GM19452 (cell line): Measurements from ENCODE around the gene ILK.
A peak's percentile ranks its signal among the peaks of the same experiment; 100 is the strongest.

Experiments
- ATAC-seq: cut with Tn5 transposase; IDR thresholded peaks from one replicate; pipeline ENCODE4 v1.9.1; 2021; ENCODE audit not compliant: unreplicated experiment

The ILK gene

DNA sequence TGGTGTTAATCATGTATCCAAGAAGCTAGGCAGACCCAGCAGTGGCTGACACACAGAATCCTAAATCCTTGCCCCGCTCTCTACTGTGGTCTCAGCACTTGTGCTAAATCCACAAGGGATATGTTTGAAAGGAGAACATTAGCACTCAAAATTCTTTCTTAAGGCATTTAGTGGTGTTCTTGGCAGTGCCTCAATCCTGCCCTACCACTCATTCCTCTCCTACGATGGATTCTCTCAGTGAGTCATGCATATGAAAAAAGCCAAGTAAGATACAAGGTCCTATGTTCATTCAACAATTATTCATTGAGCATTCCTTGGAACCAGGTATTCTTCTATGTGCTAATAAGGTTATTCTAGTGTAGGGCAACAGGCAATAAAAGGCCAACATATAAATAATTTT lies 31.4 kb upstream of the ILK start:
- ATAC-seq, result no peak

DNA sequence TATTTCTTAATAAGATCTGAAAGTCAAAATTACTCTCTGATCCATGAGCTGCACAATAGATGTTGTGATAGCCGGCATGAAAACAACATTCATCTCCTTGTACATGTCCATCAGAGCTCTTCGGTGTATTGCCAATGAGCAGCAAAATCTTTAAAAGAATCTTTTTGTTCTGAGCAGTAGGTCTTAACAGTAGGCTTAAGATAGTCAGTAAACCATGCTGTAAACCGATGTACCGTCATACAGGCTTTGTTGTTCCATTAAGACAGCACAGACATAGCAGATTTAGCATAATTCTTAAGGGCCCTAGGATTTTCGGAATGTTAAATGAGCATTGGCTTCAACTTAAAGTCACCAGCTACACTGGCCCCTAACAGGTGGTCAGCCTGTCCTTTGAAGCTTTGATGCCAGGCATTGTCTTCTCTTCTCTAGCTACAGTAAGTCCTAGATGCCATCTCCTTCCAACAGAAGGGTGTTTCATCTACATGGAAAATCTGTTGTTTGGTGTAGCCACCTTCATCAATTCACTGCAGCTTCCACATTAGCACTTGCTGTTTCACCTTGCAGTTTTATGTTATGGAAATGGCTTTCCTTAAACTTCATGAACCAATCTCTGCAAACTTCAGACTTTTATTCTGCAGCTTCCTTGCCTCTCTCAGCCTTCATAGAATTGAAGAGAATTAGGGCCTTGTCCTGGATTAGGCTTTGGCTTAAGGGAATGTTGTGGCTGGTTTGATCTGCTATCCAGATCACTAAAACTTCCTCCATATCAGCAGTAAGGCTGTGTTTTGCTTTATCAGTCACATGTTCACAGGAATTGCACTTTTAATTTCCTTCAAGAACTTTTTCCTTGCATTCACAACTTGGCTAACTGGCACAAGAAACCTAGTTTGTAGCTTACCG lies 28.5 kb upstream of the ILK start:
- no peak for ATAC-seq

DNA sequence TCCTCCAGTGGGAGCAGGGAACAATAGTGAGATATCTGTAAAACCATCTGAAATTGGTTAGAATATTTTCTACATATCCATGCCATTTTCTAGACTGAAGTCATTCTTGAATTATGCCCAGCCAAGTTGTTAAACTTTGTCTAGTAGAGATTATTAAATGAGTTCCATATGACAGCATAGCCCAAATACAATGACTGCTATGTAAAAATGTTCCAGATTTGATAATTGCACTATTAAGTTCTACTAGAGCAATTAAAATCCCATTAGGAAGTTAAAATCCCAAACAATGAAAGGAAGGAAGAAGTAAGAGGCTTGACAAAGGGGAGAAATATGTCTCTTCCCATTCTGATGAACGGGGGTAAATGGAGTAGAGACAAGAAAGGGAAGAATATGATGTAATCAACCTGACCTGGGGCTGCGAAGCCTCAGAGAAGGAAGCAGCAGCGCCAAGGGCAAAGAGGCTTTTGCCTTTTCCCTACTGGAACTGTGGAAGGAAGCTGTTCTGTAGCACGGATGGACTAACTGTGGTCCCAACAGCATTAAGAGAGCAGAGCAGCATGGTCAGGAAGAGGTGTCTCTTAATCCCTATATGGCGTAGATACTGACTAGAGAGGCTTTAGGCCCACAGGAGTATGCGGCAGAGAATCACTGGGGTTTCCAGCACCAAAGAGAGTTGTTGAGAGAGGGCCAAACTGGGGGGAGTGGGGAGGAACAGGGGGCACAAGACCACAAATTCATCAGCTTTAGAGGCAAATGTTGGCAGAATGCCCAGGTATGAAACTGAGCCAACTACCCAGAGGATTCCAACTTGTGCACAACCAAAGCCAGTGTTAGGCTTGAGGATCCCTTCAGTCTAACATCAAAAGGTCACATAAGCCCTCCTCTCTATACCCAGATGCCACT lies 26.9 kb upstream of the ILK start:
- no peak for ATAC-seq

DNA sequence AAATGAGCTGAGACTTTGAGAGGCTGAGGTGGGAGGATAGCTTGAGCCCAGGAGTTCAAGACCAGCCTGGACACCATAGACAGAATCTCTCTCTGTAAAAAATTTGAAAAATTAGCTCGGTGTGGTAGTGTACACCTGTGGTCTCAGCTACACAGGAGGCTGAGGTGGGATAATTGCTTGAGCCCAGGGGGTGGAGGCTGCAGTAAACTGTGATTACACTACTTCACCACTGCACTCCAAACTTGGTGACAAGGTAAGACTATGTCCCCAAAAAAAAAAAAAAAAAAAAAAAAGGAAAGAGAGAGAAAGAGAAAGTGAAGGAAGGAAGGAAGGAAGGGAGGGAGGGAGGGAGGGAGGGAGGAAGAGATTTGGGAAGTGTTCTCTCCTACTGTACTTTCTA lies 25.4 kb upstream of the ILK start:
- ATAC-seq, result no peak

DNA sequence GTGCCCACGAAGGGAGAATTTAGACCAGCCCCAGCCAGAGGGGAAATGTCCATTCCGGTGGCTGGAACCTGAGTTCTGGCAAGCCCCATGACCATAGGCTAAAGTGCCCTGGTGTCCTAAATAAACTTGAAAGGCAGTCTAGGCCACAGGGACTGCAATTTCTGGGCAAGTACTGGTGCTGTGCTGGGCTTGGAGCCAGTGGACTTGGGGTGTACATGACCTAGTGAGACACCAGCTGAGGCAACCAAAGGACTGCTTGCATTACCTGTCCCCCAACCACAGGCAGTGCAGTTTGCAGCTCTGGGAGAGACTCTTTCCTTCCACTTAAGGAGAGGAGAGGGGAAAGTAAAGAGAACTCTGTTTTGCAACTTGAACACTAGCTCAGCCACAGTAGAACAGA lies 23.9 kb upstream of the ILK start:
- no peak for ATAC-seq

DNA sequence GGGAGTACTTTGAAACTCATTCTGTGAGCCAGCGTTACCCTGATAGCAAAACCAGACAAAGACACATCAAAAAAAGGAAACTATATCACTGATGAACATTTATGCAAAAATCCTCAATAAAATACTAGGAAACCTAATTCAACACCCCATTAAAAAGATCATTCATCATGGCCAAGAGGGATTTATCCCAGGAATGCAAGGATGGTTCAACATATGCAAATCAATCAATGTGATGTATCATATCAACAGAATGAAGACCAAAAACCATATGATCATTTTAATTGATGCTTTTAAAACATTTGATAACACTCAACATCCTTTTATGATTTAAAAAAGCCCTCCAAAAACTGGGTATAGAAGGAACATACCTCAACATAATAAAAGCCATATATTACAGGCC lies 20.0 kb upstream of the ILK start:
- ATAC-seq, result no peak

DNA sequence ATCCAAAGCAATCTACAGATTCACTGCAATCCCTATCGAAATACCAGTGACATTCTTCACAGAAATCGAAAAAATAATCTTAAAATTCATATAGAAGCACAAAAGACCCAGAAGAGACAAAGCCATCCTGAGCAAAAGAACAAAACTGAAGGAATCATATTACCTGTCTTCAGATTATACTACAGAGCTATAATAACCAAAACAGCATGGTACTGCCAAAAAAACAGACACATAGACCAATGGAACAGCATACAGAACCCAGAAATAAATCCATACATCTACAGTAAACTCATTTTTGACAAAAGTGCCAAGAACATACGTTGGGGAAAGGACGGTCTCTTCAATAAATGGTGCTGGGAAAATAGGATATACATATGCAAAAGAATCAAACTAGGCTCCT lies 19.0 kb upstream of the ILK start:
- ATAC-seq, result no peak

DNA sequence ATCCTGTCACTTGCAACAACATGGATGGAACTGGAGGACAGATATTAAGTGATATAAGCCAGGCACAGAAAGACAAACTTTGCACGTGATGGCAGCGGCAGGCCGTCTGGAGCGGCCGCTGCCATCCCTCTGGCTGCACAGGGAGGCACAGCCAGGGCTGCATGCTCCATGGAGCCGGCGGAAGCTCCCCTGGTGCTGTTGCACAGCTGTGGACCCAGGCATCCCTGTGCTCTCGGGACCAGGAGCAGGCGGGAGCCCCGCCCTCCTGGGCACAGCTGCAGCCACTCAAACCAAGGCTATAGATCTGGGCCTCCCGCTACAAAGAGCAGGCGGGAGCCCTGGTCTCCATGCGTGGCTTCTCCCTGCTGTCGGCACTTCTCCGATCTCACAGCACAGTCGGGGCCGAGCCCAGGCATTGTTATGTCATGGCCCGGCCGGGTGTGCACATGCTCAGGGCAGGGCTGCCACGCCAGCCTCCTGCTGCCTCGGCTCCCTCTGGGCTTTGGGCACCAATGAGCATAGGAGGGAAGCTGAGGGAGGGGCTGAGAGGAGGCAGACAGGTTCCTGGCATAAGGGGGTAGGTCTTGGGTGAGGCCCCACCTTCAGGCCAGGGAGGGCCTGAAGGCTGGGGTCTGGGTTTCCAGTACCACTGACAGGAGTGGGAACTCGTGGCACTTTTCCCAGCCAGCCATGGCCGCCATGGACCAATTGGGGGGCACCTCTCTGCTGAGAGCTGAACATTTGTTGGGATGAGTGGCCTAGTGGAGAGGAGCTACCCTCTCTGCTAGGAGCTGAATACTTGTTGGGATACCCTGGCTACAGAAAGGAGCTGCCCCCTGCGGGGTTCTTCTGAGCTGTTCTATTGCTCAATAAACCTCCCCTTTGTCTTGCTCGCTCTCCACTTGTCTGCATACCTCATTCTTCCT lies 16.9 kb upstream of the ILK start:
- ATAC-seq, result no peak

DNA sequence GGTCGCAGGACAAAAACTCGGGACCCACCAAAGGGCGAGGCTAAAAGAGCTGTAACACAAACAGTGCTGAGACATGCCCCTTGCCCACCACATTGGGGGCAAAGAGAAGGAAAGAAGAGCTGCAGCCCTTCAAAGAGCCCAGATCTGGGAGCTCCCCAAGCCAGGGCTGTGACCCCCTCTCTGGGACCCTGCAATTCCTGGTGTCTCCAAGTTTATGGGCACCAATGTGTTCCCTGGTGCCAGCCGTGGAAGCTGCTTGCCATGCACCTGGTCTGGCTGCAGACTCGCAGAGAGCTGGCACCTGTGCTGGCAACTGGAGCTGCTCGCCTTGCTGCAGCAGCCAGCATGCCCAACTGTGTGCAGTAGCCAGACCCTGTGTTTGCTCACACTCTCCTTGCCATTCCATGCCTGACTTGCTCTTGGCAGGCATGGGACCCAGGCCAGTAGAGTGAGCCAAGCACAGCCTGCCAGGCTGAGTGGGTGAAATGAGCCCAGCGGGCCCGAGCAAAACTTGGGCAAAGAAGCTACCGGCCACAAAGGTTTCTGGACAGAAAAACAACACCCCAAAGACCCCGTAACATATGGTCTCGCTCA lies 16.1 kb upstream of the ILK start:
- no peak for ATAC-seq

DNA sequence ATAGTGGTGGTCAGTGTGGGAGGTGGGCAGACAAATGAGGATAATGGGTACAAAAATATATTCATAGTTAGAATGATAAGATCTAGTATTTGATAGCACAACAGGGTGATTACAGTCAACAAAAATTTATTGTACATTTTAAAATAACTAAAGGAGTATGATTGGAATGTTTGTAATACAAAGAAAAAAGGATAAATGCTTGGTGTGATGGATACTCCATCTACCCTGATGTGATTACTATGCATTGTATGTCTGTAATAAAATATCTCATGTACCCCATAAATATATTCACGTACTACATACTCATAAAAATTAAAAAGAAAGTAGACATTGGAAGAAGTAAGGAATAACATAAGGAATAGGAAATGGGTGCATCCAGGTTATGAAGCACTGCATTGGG lies 15.6 kb upstream of the ILK start:
- no peak for ATAC-seq

DNA sequence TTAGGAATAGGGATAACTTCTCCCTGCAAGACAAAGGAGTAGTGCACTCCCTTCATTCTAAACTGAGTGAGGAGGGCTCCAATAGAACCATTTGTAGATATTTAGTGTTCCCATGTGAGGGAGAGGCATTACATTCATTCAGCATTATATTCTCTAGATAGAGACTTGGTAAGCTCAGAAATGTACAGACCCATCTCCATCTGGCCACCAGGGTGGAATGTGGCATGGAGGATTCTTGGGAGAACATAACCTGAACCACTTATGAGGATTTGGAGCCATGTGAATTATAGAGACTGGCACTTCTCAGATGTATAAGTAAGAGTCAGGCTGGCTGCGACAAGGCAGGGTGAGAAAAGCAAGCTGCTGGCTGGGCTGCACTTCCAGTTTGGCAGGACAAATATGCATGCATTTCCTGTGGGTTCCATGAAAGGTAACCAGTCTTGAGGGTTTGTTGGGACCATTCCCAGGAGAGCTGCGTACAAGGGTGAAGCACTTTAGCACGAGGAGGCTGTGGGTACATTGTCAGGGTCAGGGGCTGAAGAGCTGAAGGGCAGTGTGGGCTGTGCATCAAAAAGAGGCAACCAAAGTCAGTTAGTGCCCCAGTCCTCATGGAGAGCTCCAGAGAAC lies 9.3 kb upstream of the ILK start:
- no peak for ATAC-seq

DNA sequence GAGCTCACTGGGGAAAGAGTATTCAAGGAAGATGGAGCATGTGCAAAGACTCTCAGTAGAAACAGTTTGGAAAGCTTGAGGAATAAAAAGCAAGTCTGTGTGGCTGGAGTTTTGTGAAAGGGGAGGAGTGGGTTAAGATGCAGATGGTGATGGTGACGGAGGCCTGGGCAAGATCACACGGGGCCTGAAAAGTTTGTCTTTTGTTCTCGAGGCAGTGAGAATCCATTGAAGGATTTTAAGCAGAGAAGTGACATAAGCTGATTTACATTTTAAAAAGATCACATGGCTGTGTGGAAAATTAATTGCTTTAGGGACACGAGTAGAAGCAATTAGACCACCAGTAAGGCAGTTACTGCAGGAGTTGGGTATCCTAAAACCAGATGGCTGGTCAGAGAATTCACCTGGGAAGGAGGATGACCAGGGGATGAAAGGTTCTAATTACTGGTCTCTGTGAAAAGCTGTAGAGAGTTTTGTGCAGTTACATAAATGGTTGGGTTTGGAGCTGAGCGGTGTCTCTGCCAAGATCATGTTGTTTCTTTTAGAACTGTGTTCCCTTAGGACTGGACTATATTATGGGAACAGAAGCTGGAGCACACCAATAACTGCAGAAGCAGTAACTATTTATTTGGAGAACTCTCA lies 7.2 kb upstream of the ILK start:
- ATAC-seq, result no peak

DNA sequence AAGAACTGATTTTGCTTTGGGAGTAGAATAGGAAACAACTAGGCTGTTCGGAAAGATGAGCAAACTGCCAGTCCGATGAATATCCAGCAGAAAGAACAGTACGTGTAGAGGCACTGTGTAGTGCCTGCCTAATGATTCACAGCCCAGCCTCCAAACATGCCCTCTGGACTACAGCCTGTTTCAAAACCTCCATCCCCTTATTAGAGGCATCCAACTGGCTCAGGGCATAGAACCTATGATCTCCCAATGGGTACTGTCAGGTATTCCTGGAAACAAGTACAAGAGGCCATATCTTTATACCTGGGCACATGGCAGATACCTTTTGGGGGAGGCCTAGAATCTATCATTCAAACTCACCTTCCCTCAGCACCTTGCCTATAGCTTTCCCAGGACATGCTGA lies 5.0 kb upstream of the ILK start:
- no peak for ATAC-seq

DNA sequence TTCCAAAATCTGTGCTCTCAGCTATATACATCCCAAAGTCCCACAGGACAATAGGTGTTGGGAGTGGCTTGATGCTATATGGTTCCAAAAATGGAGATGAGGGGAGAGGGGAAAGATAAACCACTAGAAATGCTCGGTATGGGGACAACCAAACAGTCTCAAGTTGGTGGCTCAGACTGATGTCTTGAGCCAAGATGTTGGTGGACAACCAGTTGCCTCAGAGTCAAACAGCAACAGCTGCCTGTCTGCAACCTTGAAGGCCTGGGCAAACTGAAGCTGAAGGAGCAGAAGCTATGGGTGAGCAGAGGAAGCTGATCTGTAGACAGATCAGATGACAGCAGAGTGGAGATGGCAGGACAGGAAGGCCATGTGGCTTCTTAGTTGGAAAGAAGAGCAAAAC lies 4.1 kb upstream of the ILK start:
- no peak for ATAC-seq

DNA sequence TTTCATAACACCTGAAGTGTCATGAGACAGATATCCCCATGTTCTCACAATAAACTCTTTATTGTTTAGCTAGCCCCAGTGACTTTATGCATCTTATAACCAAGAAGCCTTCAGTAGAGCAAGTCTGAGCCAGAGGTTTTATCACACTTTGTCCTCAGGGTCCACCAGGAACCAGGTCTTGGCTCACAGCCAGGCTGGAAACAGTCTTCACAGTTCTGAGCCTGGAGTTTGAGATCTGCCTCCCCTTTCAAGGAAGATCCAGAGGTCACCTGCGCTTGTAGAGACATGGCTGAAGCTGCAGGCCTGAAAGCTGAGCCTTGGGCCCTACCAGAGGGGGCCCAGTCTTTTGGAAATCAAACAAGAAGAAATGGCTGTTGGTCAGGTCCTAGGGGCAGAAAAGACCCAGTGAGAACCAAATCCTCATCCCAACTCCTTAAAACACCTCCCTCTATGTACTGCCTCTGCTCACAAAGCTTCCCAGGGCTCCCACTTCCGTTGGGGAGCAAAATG lies 3.6 kb upstream of the ILK start:
- ATAC-seq, result no peak

DNA sequence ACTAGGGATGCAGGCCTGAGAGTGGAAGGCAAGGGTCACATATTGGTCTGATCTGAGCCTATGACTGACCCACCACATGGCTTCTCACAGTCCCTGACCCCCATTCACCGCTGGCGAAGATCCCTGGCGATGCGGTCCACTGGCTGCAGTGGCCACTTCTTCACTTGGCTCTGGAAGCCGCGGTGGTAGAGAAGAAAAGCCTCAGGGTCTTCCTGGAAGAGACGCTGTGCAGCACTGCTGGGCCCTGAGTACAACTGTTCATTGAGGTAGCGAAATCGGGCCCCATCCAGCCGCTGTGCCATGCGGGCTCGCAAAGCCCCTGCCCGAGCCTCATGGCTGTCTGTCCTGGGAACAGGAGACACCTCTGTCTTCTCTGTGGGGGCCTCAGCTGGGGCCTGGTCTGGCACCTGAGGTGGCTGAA lies 2.5 kb upstream of the ILK start:
- ATAC-seq, result no peak

DNA sequence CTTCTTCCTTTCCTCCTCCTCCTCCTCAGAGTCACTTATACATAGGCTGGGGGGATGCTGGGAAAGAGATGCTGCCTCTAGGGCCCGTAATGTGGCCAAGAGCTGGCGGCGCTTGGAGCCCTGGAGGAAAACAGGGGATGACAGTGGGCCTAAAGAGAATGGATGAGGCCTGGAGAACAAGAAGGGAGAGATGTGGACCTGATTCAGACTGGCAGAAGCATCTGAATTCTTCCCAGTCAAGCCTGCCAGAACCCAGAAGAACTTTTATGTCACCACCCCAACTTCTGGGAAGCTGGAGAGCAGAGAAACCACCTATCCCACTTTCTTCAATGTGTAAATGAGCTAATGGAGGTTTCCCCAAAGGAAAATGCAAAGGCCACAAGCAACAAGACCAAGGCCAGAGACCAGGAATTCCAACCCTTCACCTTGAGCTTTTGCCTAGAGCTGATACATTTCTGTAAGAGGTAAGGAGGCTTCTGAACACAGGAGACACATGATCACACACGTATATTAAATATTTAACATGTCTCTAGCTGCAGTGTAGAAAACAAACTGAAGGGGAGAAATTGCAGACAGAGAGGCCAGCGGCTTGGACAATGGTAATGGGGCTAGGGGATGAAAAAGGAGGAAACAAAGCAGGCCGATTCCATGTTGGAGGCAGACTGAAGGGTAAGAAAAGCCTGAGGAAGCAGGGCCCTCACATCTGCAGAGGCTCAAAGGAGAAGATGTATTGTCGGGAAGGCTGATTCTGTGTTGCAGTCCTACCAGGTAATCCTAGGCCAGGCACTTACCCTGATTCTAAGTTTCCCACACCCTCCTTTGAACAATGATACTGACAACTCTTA lies 1.3 kb upstream of the ILK start:
- no peak for ATAC-seq

DNA sequence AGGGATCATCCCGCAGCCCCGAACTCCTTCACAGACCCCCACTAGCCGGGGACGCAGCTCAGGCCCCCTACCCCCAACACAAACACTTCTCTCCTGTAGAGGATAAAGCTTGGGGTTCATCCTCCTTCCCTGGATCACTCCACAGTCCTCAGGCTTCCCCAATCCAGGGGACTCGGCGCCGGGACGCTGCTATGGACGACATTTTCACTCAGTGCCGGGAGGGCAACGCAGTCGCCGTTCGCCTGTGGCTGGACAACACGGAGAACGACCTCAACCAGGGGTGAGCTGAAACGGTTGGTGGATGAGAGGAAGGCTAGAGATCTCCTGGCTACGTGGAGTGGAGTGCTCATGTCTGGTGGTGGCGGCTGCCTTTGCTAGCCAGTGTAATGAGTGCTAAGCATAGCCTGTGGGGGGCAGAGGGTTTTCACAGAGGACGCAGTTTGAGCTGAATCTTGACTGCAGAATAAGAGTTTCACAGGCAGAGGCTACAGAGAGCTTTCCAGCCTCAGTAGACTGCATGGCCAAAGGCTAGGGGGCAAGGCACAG lies 580 bp downstream of the ILK start:
- ATAC-seq, result peak; percentile 36
